Effector memory CD8-positive, alpha-beta T cell (primary cell): ENCODE data around the gene LAMA3.
"Not testable (repeated sequence)": the region's sequence is repeated elsewhere in the genome, so short reads cannot be mapped to it uniquely, and the experiment has no call there.

ENCODE experiments used
- ATAC-seq: fragments of 150-1000 bp; cut with Tn5 transposase; replicated peaks from 2 replicates; pipeline ENCODE4 v1.10.0; 2021; ENCODE audit warnings: mild to moderate bottlenecking, moderate library complexity
- DNase-seq, 3 experiments: peaks; one replicate each; pipeline ENCODE4 v3.0.0; 2021
- H3K27ac Mint-ChIP-seq, 2 donors: one replicate each; pipeline ENCODE4 v1.8.0; 2022; ENCODE audit warnings: mild to moderate bottlenecking in 2 of 2, mixed read lengths in 2 of 2, moderate library complexity in 2 of 2
- H3K27me3 Mint-ChIP-seq, 2 donors: one replicate each; pipeline ENCODE4 v1.8.0; 2022; ENCODE audit warnings: mixed read lengths in 2 of 2
- H3K36me3 Mint-ChIP-seq: one replicate; pipeline ENCODE4 v1.8.0; 2022; ENCODE audit warnings: mild to moderate bottlenecking, moderate library complexity, mixed read lengths; ENCODE audit not compliant: insufficient read depth
- H3K4me1 Mint-ChIP-seq, 2 donors: one replicate each; pipeline ENCODE4 v1.8.0; 2022; ENCODE audit warnings: low read depth in 2 of 2, mixed read lengths in 2 of 2
- H3K4me3 Mint-ChIP-seq, 2 donors: one replicate each; pipeline ENCODE4 v1.8.0; 2022; ENCODE audit warnings: mild to moderate bottlenecking in 2 of 2, mixed read lengths in 2 of 2, moderate library complexity in 2 of 2
- H3K9me3 Mint-ChIP-seq, 2 donors: one replicate each; pipeline ENCODE4 v1.8.0; 2022; ENCODE audit warnings: mixed read lengths in 2 of 2

Gene LAMA3

GRCh38 chr18:23733895-23734294 lies 44.6 kb downstream of the LAMA3 start:
- Mint-ChIP-seq H3K27me3 (peaks cover 41 to 42% of the 10 kb centered on the region in 2 donors), H3K27ac (no peak overlapping the region)
- no peak for ATAC-seq

GRCh38 chr18:23735021-23735464 lies 45.8 kb downstream of the LAMA3 start:
- ATAC-seq = no peak
- Mint-ChIP-seq H3K4me3 (no peak overlapping the region), H3K9me3 (no peaks in the 10 kb centered on the region), H3K27ac (no peak overlapping the region), H3K4me1 (peaks cover 6 to 11% of the 10 kb centered on the region in 2 donors), H3K36me3 (no peaks in the 10 kb centered on the region), H3K27me3 (peaks cover 43 to 45% of the 10 kb centered on the region in 2 donors)
- DNase-seq = no peak

More at GRCh38 chr18:23733895-23734294, 44.6 kb downstream of the LAMA3 start:
- no peaks in the 10 kb centered on the region for H3K36me3 Mint-ChIP-seq
- DNase-seq = no peak
- H3K4me1 Mint-ChIP-seq = peaks cover 6 to 11% of the 10 kb centered on the region in 2 donors
- H3K9me3 Mint-ChIP-seq = no peaks in the 10 kb centered on the region
- no peak overlapping the region for H3K4me3 Mint-ChIP-seq

- H3K27ac Mint-ChIP-seq = no peak overlapping the region
- H3K27me3 Mint-ChIP-seq = peaks cover 51 to 60% of the 10 kb centered on the region in 2 donors
- no peak overlapping the region for H3K4me3 Mint-ChIP-seq
- ATAC-seq (no peak), DNase-seq (no peak)
- H3K36me3 Mint-ChIP-seq = no peaks in the 10 kb centered on the region
- H3K4me1 Mint-ChIP-seq = peaks cover 6 to 11% of the 10 kb centered on the region in 2 donors
- no peaks in the 10 kb centered on the region for H3K9me3 Mint-ChIP-seq
Observed at GRCh38 chr18:23737578-23737977, 48.3 kb downstream of the LAMA3 start.

- Mint-ChIP-seq H3K27ac (no peak overlapping the region), H3K27me3 (peaks cover 56 to 64% of the 10 kb centered on the region in 2 donors), H3K9me3 (no peaks in the 10 kb centered on the region), H3K4me3 (no peak overlapping the region), H3K36me3 (no peaks in the 10 kb centered on the region), H3K4me1 (peaks cover 6 to 11% of the 10 kb centered on the region in 2 donors)
- DNase-seq = no peak
- ATAC-seq = no peak
Observed at GRCh38 chr18:23738151-23738550, 48.9 kb downstream of the LAMA3 start.

GRCh38 chr18:23738575-23738974 lies 49.3 kb downstream of the LAMA3 start:
- ATAC-seq = no peak
- Mint-ChIP-seq H3K4me3 (no peak overlapping the region), H3K9me3 (no peaks in the 10 kb centered on the region), H3K36me3 (no peaks in the 10 kb centered on the region), H3K27me3 (peaks cover 61 to 68% of the 10 kb centered on the region in 2 donors), H3K4me1 (peaks cover 6 to 11% of the 10 kb centered on the region in 2 donors), H3K27ac (no peak overlapping the region)
- DNase-seq = no peak

- H3K4me1 Mint-ChIP-seq = peaks cover 6 to 11% of the 10 kb centered on the region in 2 donors
- no peaks in the 10 kb centered on the region for H3K36me3 Mint-ChIP-seq
- no peak overlapping the region for H3K4me3 Mint-ChIP-seq
- no peaks in the 10 kb centered on the region for H3K9me3 Mint-ChIP-seq
- no peak overlapping the region for H3K27ac Mint-ChIP-seq
- ATAC-seq (no peak), DNase-seq (no peak)
- H3K27me3 Mint-ChIP-seq = peaks cover 64 to 69% of the 10 kb centered on the region in 2 donors
Observed at GRCh38 chr18:23740105-23740830, 51.0 kb downstream of the LAMA3 start.

GRCh38 chr18:23741967-23742366 lies 52.7 kb downstream of the LAMA3 start:
- DNase-seq, H3K4me1 Mint-ChIP-seq, ATAC-seq, H3K27ac Mint-ChIP-seq, H3K4me3 Mint-ChIP-seq, H3K36me3 Mint-ChIP-seq, H3K9me3 Mint-ChIP-seq: not testable (repeated sequence)
- peaks cover 53 to 63% of the 10 kb centered on the region in 2 donors for H3K27me3 Mint-ChIP-seq

GRCh38 chr18:23743733-23744333 lies 54.6 kb downstream of the LAMA3 start:
- no peak overlapping the region for H3K27ac Mint-ChIP-seq
- ATAC-seq = no peak
- H3K4me1 Mint-ChIP-seq = no peaks in the 10 kb centered on the region
- no peaks in the 10 kb centered on the region for H3K9me3 Mint-ChIP-seq
- no peak for DNase-seq
- peaks cover 40 to 52% of the 10 kb centered on the region in 2 donors for H3K27me3 Mint-ChIP-seq
- no peaks in the 10 kb centered on the region for H3K36me3 Mint-ChIP-seq
- H3K4me3 Mint-ChIP-seq = no peak overlapping the region

GRCh38 chr18:23745366-23745765 lies 56.1 kb downstream of the LAMA3 start:
- Mint-ChIP-seq H3K27me3 (peaks cover 45 to 55% of the 10 kb centered on the region in 2 donors), H3K4me3 (no peak overlapping the region), H3K9me3 (no peaks in the 10 kb centered on the region), H3K36me3 (no peaks in the 10 kb centered on the region), H3K4me1 (no peaks in the 10 kb centered on the region), H3K27ac (no peak overlapping the region)
- ATAC-seq (no peak), DNase-seq (no peak)

GRCh38 chr18:23746851-23747250 lies 57.6 kb downstream of the LAMA3 start:
- H3K27me3 Mint-ChIP-seq = peaks cover 49 to 54% of the 10 kb centered on the region in 2 donors
- no peaks in the 10 kb centered on the region for H3K4me1 Mint-ChIP-seq
- no peaks in the 10 kb centered on the region for H3K36me3 Mint-ChIP-seq
- DNase-seq = no peak
- H3K9me3 Mint-ChIP-seq = no peaks in the 10 kb centered on the region
- H3K27ac Mint-ChIP-seq = no peak overlapping the region
- no peak for ATAC-seq
- no peak overlapping the region for H3K4me3 Mint-ChIP-seq

GRCh38 chr18:23752363-23752762 lies 63.1 kb downstream of the LAMA3 start:
- ATAC-seq = no peak

GRCh38 chr18:23752796-23753195 lies 63.5 kb downstream of the LAMA3 start:
- DNase-seq (no peak), ATAC-seq (no peak)
- Mint-ChIP-seq H3K4me1 (no peaks in the 10 kb centered on the region), H3K9me3 (no peaks in the 10 kb centered on the region), H3K4me3 (no peak overlapping the region), H3K36me3 (no peaks in the 10 kb centered on the region), H3K27me3 (peaks cover 27 to 37% of the 10 kb centered on the region in 2 donors), H3K27ac (no peak overlapping the region)

More at GRCh38 chr18:23752363-23752762, 63.1 kb downstream of the LAMA3 start:
- Mint-ChIP-seq H3K4me3 (no peak overlapping the region), H3K4me1 (no peaks in the 10 kb centered on the region), H3K27ac (no peak overlapping the region), H3K27me3 (peaks cover 24 to 36% of the 10 kb centered on the region in 2 donors), H3K9me3 (no peaks in the 10 kb centered on the region), H3K36me3 (no peaks in the 10 kb centered on the region)
- DNase-seq = no peak

GRCh38 chr18:23756590-23757436 lies 67.6 kb downstream of the LAMA3 start:
- no peak overlapping the region for H3K27ac Mint-ChIP-seq
- ATAC-seq = no peak
- H3K27me3 Mint-ChIP-seq = peaks cover 14 to 25% of the 10 kb centered on the region in 2 donors
- no peaks in the 10 kb centered on the region for H3K4me1 Mint-ChIP-seq
- DNase-seq = no peak
- no peaks in the 10 kb centered on the region for H3K36me3 Mint-ChIP-seq
- H3K9me3 Mint-ChIP-seq = no peaks in the 10 kb centered on the region
- H3K4me3 Mint-ChIP-seq = no peak overlapping the region
